Right cardiac atrium (tissue), 5 donors: Measurements from ENCODE around the gene ROBO1. TPM values are rescaled to one million over a fixed set of nuclear protein-coding genes. Genes with fewer than 3 reads are reported as not detected.

Source experiments
- ATAC-seq, 2 donors: fragments of 200-7000 bp; cut with Tn5 transposase; one replicate each; pipeline versions ENCODE4 v1.8.0 to v1.9.1; 2020; ENCODE audit warnings: moderate library complexity in 2 of 2, mild to moderate bottlenecking in 1 of 2
- DNase-seq, 3 donors: peaks; one replicate each; pipeline ENCODE4 v3.0.0-alpha.2; 2020
- H3K27ac ChIP-seq: one replicate; pipeline ENCODE4 v1.5.1; 2013; ENCODE audit warnings: mild to moderate bottlenecking, low read length, control low read depth, moderate library complexity
- H3K27me3 ChIP-seq: one replicate; pipeline ENCODE4 v1.6.1; 2013; ENCODE audit not compliant: control insufficient read depth, insufficient read depth
- H3K4me1 ChIP-seq: one replicate; pipeline ENCODE4 v1.6.1; 2013; ENCODE audit warnings: low read length; ENCODE audit not compliant: control insufficient read depth, insufficient read depth
- H3K4me3 ChIP-seq: one replicate; pipeline ENCODE4 v1.5.1; 2013; ENCODE audit warnings: low read length, control low read depth
- H3K9me3 ChIP-seq: one replicate; pipeline ENCODE4 v1.6.1; 2013; ENCODE audit warnings: low read length; ENCODE audit not compliant: control insufficient read depth
- WGBS: extraction: QIAGEN DNeasy Blood & Tissue Kit; methylation state at CpG from one replicate; pipeline ENCODE4 v1.1.7; 2013; 5-methylcytosine and 5-hydroxymethylcytosine counted together
- intact Hi-C, 4 donors: fragments of 100-400 bp; cut with DNase I; formaldehyde crosslinking; loops; one replicate each; pipeline versions ENCODE4 v1.11.0 to v1.14.0; 2022 to 2023
- polyA plus RNA-seq: library from polyadenylated mRNA; stranded (reverse); fragments of 200-250 nt; gene quantifications from one replicate; pipeline ENCODE4 v1.2.3, GENCODE V29; 2013
- total RNA-seq, 4 donors: library from RNA; stranded (reverse); fragmentation: NEBNext Ultra II Directional; extraction: Animal tissue kit (Norgen Biotek cat#: 25700); gene quantifications; one replicate each; pipeline ENCODE4 v1.2.1, GENCODE V29; 2021
- donor health status: healthy with polysubstance abuse.
- donor health status: DM: no; HTN: yes; CAD: no.
- donor health status: DM: no; HTN: no; CAD: no.
- donor health status: DM: no; HTN: yes; CAD: no; lungs with severe emphysema.
- donor health status: DM: yes; HTN: yes; CAD: no.

Gene ROBO1
- total and polyA plus RNA-seq, 5 donors: 5.5 to 16.2 (median 13.5) TPM

DNA sequence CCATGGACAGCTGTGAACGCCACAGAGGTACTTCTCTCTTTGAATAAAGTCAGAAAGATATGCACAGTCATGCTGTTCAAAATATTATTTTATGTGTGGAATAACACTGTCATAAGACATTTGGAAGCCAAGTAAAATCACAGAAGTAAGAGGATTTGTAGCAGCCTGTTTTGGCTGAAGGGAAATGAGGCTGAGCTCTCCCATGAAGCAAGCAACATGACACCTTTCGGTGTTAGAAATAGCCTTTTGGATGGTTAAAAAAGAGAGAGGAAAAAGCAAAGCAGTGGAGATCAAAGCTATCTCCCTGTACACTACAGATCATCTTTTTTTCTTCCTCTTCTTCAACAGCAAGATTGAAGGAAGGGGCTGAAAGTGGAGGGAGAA, 755.3 kb downstream of the ROBO1 start:
- Histone ChIP-seq H3K4me1 (peaks cover 6% of the 10 kb centered on the region), H3K9me3 (no peaks in the 10 kb centered on the region), H3K27ac (no peak overlapping the region), H3K4me3 (no peak overlapping the region), H3K27me3 (no peaks in the 10 kb centered on the region)
- ATAC-seq: no peak
- intact Hi-C loops: no loop called here
- 67% methylated on average over 2 of the region's 2 CpGs for WGBS
- no peak for DNase-seq

DNA sequence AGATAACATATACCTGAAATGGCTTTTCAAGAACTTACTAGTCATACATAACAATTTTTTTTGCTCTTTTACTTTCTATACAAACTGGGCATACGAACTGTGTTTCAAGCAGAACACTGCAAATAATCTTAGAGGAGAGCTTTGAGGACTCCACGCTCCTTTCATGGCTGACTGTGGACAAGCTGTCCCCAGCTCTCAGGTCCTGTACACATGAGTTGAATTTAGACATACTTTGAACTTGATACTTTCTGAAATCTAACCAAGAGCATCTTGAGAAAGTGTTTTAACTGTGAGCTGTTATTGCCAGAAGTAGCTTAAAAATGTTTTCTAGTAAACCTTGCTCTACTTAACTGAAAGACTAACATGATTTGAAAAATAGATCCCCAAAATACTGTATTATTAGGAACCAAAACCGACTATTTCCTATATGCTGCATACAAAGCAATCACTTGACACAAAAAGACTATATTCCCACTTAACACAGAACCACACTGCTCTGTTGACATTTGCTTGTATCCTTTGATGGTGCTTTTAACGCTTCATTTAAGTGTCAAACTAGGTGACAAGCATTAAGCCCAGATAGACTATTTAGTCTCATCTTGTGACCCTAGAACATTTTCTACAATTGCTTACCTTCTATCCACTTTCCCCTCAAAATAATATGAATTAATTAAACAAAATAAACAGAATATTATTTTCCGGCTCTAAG, 755.8 kb downstream of the ROBO1 start:
- WGBS: 78% methylated on average over 5 of the region's 5 CpGs
- Histone ChIP-seq H3K4me1 (peaks cover 6% of the 10 kb centered on the region), H3K9me3 (no peaks in the 10 kb centered on the region), H3K27me3 (no peaks in the 10 kb centered on the region), H3K4me3 (no peak overlapping the region), H3K27ac (no peak overlapping the region)
- intact Hi-C loops: no loop called here
- ATAC-seq (no peak), DNase-seq (no peak)

DNA sequence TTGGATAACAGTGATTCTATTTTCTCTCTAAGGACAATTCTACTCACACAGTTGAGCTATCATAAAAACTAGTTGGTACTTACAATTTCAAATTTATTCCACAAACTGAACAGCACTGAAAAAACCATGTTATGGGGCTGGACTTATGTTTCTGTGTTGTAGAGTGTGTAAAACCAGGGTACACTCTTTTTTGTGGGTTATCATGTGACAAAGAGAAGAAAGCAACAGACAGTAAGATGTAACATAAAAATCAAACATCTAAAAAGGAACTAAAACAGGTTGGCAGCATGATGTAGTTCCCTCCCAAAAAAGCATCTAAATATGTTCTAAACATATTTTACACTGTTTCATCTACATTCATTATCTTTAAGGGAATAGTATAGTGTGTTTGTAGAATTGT, 757.9 kb downstream of the ROBO1 start:
- ATAC-seq (no peak), DNase-seq (no peak)
- Histone ChIP-seq H3K4me3 (no peak overlapping the region), H3K27ac (no peak overlapping the region), H3K9me3 (no peaks in the 10 kb centered on the region), H3K4me1 (peaks cover 6% of the 10 kb centered on the region), H3K27me3 (no peaks in the 10 kb centered on the region)
- intact Hi-C loops: no loop called here

DNA sequence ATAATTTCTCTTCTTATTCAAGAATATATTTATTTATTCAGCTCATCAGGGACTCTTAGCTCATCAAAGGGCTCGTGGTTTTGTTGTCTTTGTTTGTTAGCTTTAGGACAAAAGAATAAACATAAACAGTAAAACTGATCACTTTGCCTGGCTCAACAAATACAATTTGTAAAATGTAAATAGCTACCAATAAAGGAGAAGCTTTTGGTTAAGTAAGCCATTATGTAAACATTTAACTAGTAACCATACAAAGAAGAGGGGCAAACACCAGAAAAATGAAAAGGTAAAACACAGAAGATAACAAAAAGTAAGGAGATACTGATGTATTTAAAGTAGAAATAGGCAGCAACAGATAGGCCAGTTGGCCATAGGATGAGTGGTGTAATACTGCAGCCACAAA, 761.7 kb downstream of the ROBO1 start:
- no peak for ATAC-seq
- WGBS: 75% methylated on average over 1 of the region's 1 CpG

DNA sequence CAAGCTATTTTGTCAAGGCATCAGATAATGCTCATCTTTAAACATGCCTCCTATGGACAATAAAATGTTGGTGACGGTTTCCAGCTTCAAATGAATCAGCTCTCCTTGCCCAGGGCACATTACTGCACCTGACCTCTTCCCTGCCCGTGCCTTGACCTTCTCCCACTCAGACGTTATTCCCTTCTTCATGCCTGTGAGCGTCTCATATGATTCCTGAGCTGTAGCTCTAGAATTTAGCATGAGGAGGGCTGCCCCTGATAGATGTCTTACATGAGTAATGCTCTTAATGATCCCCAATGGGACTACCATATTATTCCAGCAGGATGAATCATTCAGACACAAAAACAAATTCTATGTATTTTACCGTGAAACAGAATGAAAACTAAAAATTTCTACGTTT, 762.7 kb downstream of the ROBO1 start:
- DNase-seq (no peak), ATAC-seq (no peak)
- peaks cover 2% of the 10 kb centered on the region for H3K4me1 ChIP-seq
- 71% methylated on average over 6 of the region's 6 CpGs for WGBS
- intact Hi-C loops: no loop called here
- no peak overlapping the region for H3K4me3 ChIP-seq
- no peaks in the 10 kb centered on the region for H3K27me3 ChIP-seq
- H3K9me3 ChIP-seq: no peaks in the 10 kb centered on the region
- no peak overlapping the region for H3K27ac ChIP-seq

More for the DNA sequence above, 761.7 kb downstream of the ROBO1 start:
- DNase-seq: no peak
- H3K27me3 ChIP-seq: no peaks in the 10 kb centered on the region
- no peak overlapping the region for H3K4me3 ChIP-seq
- no peaks in the 10 kb centered on the region for H3K9me3 ChIP-seq
- H3K4me1 ChIP-seq: peaks cover 2% of the 10 kb centered on the region
- no peak overlapping the region for H3K27ac ChIP-seq
- intact Hi-C loops: no loop called here

DNA sequence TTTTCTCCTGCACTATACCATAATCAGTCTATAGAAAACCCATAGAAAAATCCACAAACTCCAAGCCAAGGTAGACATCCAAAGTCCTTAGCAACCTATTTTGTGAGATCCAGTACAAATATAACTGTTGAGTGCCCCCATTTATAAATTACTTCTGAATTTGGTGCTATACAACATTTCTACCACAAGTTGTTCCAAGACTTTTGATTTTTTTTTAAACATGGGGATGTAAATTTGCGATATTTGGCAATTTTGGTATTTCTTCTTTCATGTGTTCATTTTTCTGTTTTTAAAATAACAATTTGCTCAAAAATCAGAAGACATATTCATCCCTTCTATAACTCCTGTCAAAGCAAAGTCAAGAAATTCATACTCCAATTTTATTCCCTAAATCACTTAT, 763.8 kb downstream of the ROBO1 start:
- ATAC-seq (no peak), DNase-seq (no peak)
- Histone ChIP-seq H3K27me3 (no peaks in the 10 kb centered on the region), H3K27ac (no peak overlapping the region), H3K4me3 (no peak overlapping the region), H3K9me3 (no peaks in the 10 kb centered on the region), H3K4me1 (peaks cover 2% of the 10 kb centered on the region)
- intact Hi-C loops: no loop called here
- 93% methylated on average over 1 of the region's 1 CpG for WGBS

DNA sequence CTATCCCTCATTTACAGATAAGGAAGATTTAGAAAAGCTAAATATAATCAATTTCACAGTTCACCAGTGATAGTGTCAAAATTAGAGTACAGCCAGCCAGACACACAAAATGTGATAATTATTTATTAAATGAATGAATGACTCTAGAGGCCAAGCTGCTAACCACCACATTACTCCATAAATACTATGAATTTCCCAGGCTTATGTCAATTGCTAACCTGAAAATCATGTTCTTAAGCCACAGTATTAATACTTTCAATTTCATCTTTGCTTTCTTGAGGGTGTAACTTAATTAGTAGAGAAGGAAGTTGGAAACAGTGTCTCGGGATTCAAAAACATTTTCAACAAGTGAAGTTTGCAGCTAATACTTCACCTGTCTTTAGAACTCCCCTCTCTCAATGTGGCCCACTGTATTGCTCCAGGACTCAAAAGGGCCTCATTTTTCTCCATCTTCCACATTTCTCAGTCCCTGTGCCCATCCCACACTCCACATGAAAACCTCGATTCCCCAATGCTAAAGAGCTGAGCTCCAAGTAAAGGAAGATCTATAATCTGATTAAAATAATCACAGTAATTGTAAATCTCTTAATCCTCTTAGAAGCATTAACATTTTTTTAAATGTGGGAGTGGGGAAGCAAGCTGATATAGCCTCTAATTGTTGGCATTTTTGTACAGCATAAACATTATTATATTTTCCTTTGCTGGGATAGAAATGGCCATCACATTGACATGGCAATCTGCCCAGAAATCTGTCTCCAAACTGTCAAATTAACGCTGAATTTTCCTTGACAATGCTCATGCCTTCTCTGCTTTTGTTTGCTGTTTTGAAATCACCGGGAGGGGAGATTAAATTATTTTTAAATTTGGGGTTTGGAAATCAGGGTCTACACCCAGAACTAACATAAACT, 765.1 kb downstream of the ROBO1 start:
- ATAC-seq (no peak), DNase-seq (no peak)
- intact Hi-C loops: no loop called here
- no peaks in the 10 kb centered on the region for H3K27me3 ChIP-seq
- 39% methylated on average over 4 of the region's 4 CpGs for WGBS
- no peak overlapping the region for H3K27ac ChIP-seq
- H3K4me3 ChIP-seq: no peak overlapping the region
- H3K9me3 ChIP-seq: no peaks in the 10 kb centered on the region
- peaks cover 2% of the 10 kb centered on the region for H3K4me1 ChIP-seq

DNA sequence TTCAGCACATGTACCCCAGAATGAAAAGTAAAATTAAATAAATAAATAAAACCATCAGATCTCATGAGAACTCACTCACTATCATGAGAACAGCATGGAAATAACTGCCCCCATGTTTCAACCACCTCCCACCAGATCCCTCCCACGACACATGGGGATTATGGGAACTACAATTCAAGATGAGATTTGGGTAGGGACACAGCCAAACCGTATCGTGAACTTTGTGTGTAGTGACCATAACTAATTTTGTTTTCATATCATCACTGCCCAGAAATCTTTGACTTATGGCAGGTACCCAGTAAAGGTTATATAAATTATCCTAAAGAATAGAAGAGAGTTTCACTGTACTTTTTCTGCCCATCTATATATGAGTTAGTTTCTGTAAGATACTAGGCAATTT, 766.5 kb downstream of the ROBO1 start:
- 95% methylated on average over 3 of the region's 3 CpGs for WGBS
- peaks cover 2% of the 10 kb centered on the region for H3K4me1 ChIP-seq
- H3K27ac ChIP-seq: no peak overlapping the region
- H3K4me3 ChIP-seq: no peak overlapping the region
- no peaks in the 10 kb centered on the region for H3K9me3 ChIP-seq
- H3K27me3 ChIP-seq: no peaks in the 10 kb centered on the region
- intact Hi-C loops: no loop called here
- DNase-seq (no peak), ATAC-seq (no peak)

DNA sequence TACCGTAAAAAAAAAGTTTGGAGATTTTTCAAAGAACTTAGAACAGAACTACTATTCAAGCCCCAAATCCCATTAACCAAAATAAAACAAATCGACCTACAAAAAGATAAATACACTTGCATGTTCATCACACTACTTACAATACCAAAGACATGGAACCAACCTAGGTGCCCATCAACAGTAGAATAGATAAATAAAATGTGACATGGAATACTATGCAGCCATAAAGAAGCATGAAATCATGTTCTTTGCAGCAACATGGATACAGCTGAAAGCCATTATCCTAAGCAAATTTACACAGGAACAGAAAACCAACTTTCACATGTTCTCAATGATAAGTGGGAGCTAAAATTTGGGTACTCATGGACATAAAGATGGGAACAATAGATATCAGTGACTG, 768.7 kb downstream of the ROBO1 start:
- no peak overlapping the region for H3K27ac ChIP-seq
- peaks cover 2% of the 10 kb centered on the region for H3K4me1 ChIP-seq
- intact Hi-C loops: no loop called here
- H3K9me3 ChIP-seq: no peaks in the 10 kb centered on the region
- no peak for DNase-seq
- ATAC-seq: no peak
- WGBS: 90% methylated on average over 2 of the region's 2 CpGs
- H3K27me3 ChIP-seq: no peaks in the 10 kb centered on the region
- no peak overlapping the region for H3K4me3 ChIP-seq

DNA sequence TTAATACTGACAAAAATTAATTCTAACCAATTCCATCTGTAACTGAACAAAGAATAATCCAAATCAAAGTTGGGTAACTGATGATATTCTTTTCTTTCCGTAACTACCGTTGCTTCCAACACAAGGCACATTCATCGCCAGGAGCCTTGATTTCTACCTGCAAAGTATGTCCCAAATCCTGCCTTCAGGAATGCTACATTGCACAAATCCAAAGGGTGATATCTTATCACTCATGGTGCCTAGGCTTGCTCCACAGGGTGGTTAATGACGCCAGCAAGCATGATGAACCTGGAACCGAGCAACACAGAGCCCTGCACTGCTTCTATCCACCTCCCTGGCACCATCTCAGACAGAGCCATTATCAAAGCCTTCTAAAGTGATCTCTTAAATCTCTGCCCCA, 772.7 kb downstream of the ROBO1 start:
- H3K9me3 ChIP-seq: peaks cover 3% of the 10 kb centered on the region
- H3K27me3 ChIP-seq: no peaks in the 10 kb centered on the region
- intact Hi-C loops: no loop called here
- ATAC-seq (no peak), DNase-seq (no peak)
- WGBS: 95% methylated on average over 5 of the region's 5 CpGs
- H3K27ac ChIP-seq: no peak overlapping the region
- no peaks in the 10 kb centered on the region for H3K4me1 ChIP-seq
- H3K4me3 ChIP-seq: no peak overlapping the region

DNA sequence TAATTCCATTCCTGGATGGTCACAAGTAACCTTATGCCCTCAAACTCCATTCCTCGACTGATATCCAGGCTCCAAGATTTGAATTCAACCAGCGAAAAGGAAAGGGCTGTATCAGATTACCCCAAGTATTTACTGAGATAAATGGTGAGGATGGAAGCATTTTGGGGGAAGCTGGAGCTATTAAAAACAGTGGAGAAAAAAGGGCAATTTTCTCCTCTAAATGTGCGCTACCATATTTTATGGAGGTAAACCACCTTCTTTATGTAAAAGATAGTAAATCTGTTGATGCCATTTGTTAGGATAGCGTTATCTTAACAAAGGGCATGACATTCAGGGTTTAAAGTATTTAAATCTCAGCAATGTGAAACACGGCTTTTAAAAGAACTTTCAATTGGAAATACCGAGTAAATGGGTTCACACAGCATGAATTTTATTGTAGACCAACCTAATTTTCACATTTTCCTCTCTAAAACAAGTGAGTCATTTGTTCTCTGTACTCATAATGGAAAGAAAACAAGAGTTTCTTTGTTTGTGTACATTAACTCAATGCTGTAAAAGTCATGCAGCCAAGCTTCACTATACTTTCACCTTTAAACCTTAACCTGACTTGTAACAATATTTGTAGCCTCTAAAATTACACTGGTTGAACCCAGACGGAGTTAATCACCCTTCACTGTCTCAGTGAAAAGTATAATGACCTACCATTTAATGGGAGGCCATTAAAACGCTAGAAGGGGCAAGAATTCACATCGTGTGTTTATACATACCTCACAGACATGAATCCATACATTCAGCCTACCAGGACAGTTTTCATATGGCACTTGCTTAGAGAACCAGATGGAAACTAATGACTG, 773.4 kb downstream of the ROBO1 start:
- intact Hi-C loops: no loop called here
- no peak for DNase-seq
- 69% methylated on average over 9 of the region's 9 CpGs for WGBS
- H3K27me3 ChIP-seq: no peaks in the 10 kb centered on the region
- no peak for ATAC-seq
- H3K4me1 ChIP-seq: no peaks in the 10 kb centered on the region
- H3K4me3 ChIP-seq: no peak overlapping the region
- peaks cover 3% of the 10 kb centered on the region for H3K9me3 ChIP-seq
- no peak overlapping the region for H3K27ac ChIP-seq
